SH-SY5Y (cell line): Measurements from ENCODE around the gene EBF3.

Experiments
- GATA2 ChIP-seq: IDR thresholded peaks from 2 replicates; pipeline ENCODE4 v1.6.1; 2011; ENCODE audit warnings: mild to moderate bottlenecking, low read depth, low read length
- GATA3 ChIP-seq: IDR thresholded peaks from 2 replicates; pipeline ENCODE4 v1.6.1; 2011; ENCODE audit warnings: low read depth, mild to moderate bottlenecking, low read length, moderate library complexity

GRCh38 chr10:129877773-129878371 is 86.2 kb downstream of the EBF3 start:
- TF ChIP-seq GATA2 (no peak), GATA3 (no peak)
